Osteocyte (in vitro differentiated cells): Measurements from ENCODE around the gene OTUD5. TPM values are rescaled to one million over a fixed set of nuclear protein-coding genes. Genes with fewer than 3 reads are reported as not detected.

ENCODE experiments used
- DNase-seq: peaks from one replicate; pipeline ENCODE4 v3.0.0; 2021; ENCODE audit warnings: mixed read lengths; ENCODE audit not compliant: unreplicated experiment; ENCODE audit errors: extremely low spot score
- H3K27ac Mint-ChIP-seq: one replicate; pipeline ENCODE4 v1.8.0; 2021; ENCODE audit warnings: mild to moderate bottlenecking, mixed read lengths; ENCODE audit not compliant: unreplicated experiment
- H3K27me3 Mint-ChIP-seq: one replicate; pipeline ENCODE4 v1.8.0; 2021; ENCODE audit warnings: mixed read lengths; ENCODE audit not compliant: unreplicated experiment
- H3K36me3 Mint-ChIP-seq: one replicate; pipeline ENCODE4 v1.8.0; 2021; ENCODE audit warnings: mixed read lengths; ENCODE audit not compliant: unreplicated experiment
- H3K4me1 Mint-ChIP-seq: one replicate; pipeline ENCODE4 v1.8.0; 2021; ENCODE audit warnings: mixed read lengths; ENCODE audit not compliant: unreplicated experiment
- H3K4me3 Mint-ChIP-seq: one replicate; pipeline ENCODE4 v1.8.0; 2021; ENCODE audit warnings: mild to moderate bottlenecking, moderate library complexity, mixed read lengths; ENCODE audit not compliant: unreplicated experiment
- H3K9me3 Mint-ChIP-seq: one replicate; pipeline ENCODE4 v1.8.0; 2021; ENCODE audit warnings: mixed read lengths; ENCODE audit not compliant: unreplicated experiment
- CTCF ChIP-seq: fragments of 200-600 bp; sonication (generic); IDR thresholded peaks from 2 replicates; pipeline ENCODE4 v1.5.0; 2021; ENCODE audit warnings: antibody characterized with exemption, mild to moderate bottlenecking, moderate library complexity
- total RNA-seq: library from RNA; stranded (reverse); gene quantifications from 2 replicates; pipeline ENCODE4 v1.2.1, GENCODE V29; 2021

The OTUD5 gene
- total RNA-seq, 1 donor from 2014 or later = 57.4 TPM

GRCh38 chrX:49000636-49001035 lies 43.2 kb upstream of the OTUD5 start:
- Mint-ChIP-seq H3K9me3 (no peaks in the 10 kb centered on the region), H3K4me1 (peaks cover 9% of the 10 kb centered on the region), H3K4me3 (peak overlapping the region; percentile 45), H3K36me3 (peaks cover 15% of the 10 kb centered on the region), H3K27ac (no peak overlapping the region), H3K27me3 (no peaks in the 10 kb centered on the region)
- no peak for TF ChIP-seq CTCF
- DNase-seq = no peak

GRCh38 chrX:48999030-48999429 lies 41.6 kb upstream of the OTUD5 start:
- Mint-ChIP-seq H3K4me3 (no peak overlapping the region), H3K36me3 (peaks cover 17% of the 10 kb centered on the region), H3K4me1 (peaks cover 9% of the 10 kb centered on the region), H3K27me3 (no peaks in the 10 kb centered on the region), H3K27ac (no peak overlapping the region), H3K9me3 (no peaks in the 10 kb centered on the region)
- TF ChIP-seq CTCF = no peak
- DNase-seq = no peak

- no peak for TF ChIP-seq CTCF
- no peak overlapping the region for H3K4me3 Mint-ChIP-seq
- no peak for DNase-seq
- H3K27me3 Mint-ChIP-seq = no peaks in the 10 kb centered on the region
- H3K9me3 Mint-ChIP-seq = no peaks in the 10 kb centered on the region
- H3K27ac Mint-ChIP-seq = no peak overlapping the region
- peaks cover 19% of the 10 kb centered on the region for H3K36me3 Mint-ChIP-seq
- H3K4me1 Mint-ChIP-seq = peaks cover 9% of the 10 kb centered on the region
These were observed 41.0 kb upstream of the OTUD5 start for GRCh38 chrX:48998391-48998790.

- no peak overlapping the region for H3K27ac Mint-ChIP-seq
- H3K27me3 Mint-ChIP-seq = no peaks in the 10 kb centered on the region
- no peak for DNase-seq
- H3K4me3 Mint-ChIP-seq = no peak overlapping the region
- peaks cover 19% of the 10 kb centered on the region for H3K36me3 Mint-ChIP-seq
- no peak for TF ChIP-seq CTCF
- H3K9me3 Mint-ChIP-seq = no peaks in the 10 kb centered on the region
- H3K4me1 Mint-ChIP-seq = peaks cover 9% of the 10 kb centered on the region
These were observed 40.5 kb upstream of the OTUD5 start for GRCh38 chrX:48997865-48998264.

- Mint-ChIP-seq H3K9me3 (no peaks in the 10 kb centered on the region), H3K4me1 (peaks cover 8% of the 10 kb centered on the region), H3K4me3 (no peak overlapping the region), H3K27ac (no peak overlapping the region), H3K36me3 (peaks cover 19% of the 10 kb centered on the region), H3K27me3 (no peaks in the 10 kb centered on the region)
- no peak for TF ChIP-seq CTCF
- DNase-seq = no peak
These were observed 40.0 kb upstream of the OTUD5 start for GRCh38 chrX:48997455-48997854.
